ENCODE results near the gene BCL2L15. TPM values are rescaled to one million over a fixed set of nuclear protein-coding genes. Genes with fewer than 3 reads are reported as not detected.

BCL2L15 gene
- total and polyA plus RNA-seq, 10 of the 15 experiments (the other 5 are each of a cell fraction or from before 2014, with no cell fraction given) = 0.42 to 1.2 (median 0.59) TPM

- no peak for ATAC-seq
- 97% methylated on average over 2 of the region's 2 CpGs for WGBS (ENCODE audit: insufficient coverage, insufficient replicate concordance, low lambda C conversion rate, missing lambda C conversion rate)
- TF ChIP-seq SMARCA5 (IDR thresholded peaks at IDR 0.05) (no peak), E2F8 (IDR thresholded peaks at IDR 0.05; ENCODE audit: low read depth, partially characterized antibody) (no peak), RELA (IDR thresholded peaks at IDR 0.05; ENCODE audit: borderline replicate concordance, partially characterized antibody) (no peak), TARDBP (IDR thresholded peaks at IDR 0.05; ENCODE audit: borderline replicate concordance) (no peak), ZNF24 (IDR thresholded peaks at IDR 0.05) (no peak)
- H3K4me2 ChIP-seq (ENCODE audit: control insufficient read depth, insufficient read depth) = no peak overlapping the region
- CTCF ChIA-PET = interaction anchor here (0.6 to 6.9 kb wide), 11 partner anchors 9 to 47 kb away, joined by 3 to 56 read pairs (median 4); partner anchors contain the start of genes AP4B1 and HIPK1
- no peaks in the 10 kb centered on the region for H3K9me3 ChIP-seq (replicated peaks; ENCODE audit: control insufficient read depth, insufficient read depth, low read length)
- peaks cover 28% of the 10 kb centered on the region for H3K4me1 ChIP-seq (ENCODE audit: control insufficient read depth, insufficient read depth, low read length)
- peak overlapping the region; percentile 86 for H2AFZ ChIP-seq (ENCODE audit: control insufficient read depth, low read depth, low read length)
- no peaks in the 10 kb centered on the region for H3K79me2 ChIP-seq (ENCODE audit: control insufficient read depth, insufficient read depth, low read length)
- POLR2A ChIA-PET = interaction anchor here (1.3 to 10.4 kb wide), 7 partner anchors 8 to 47 kb away, joined by 4 to 111 read pairs (median 9); partner anchors contain the start of gene HIPK1
- intact Hi-C loops (cut with micrococcal nuclease; ENCODE audit: unreplicated experiment) (no loop called here), in situ Hi-C loops (cut with MboI) (no loop called here)
- H3K9ac ChIP-seq (ENCODE audit: control insufficient read depth, insufficient read depth, low read length) = peak overlapping the region; percentile 40; the same call in 1 of the 2 replicates
- no peak for DNase-seq (ENCODE audit: low read depth, low spot score)
- BruUV-seq (replicated peaks) = no TSS peak
- no peak overlapping the region for H3K4me3 ChIP-seq
- no peaks in the 10 kb centered on the region for H3K36me3 ChIP-seq (ENCODE audit: control insufficient read depth in 2 of 2, insufficient read depth in 2 of 2, low read length in 1 of 2)
- H3K27ac ChIP-seq (ENCODE audit: control insufficient read depth, insufficient read depth) = peak overlapping the region; percentile 40
- RAD21 ChIA-PET (ENCODE audit: unreplicated experiment) = interaction anchor here (0.8 to 9.7 kb wide), 10 partner anchors 8 to 80 kb away, joined by 3 to 189 read pairs (median 7); partner anchors contain the start of genes AP4B1, DCLRE1B and HIPK1
- SMC1A ChIA-PET (ENCODE audit: uncharacterized antibody, unreplicated experiment) = interaction anchor here (1.1 to 15.2 kb wide), 8 partner anchors 8 to 65 kb away, joined by 3 to 396 read pairs (median 10); partner anchors contain the start of genes AP4B1 and DCLRE1B
- FAIRE-seq = no peak
- no peaks in the 10 kb centered on the region for H3K27me3 ChIP-seq (replicated peaks in 1 of 2; ENCODE audit: control insufficient read depth in 2 of 2, insufficient read depth in 2 of 2, low read length in 1 of 2)
- H4K20me1 ChIP-seq (ENCODE audit: control insufficient read depth, insufficient read depth) = no peaks in the 10 kb centered on the region
These were observed 5.7 kb downstream of the BCL2L15 start for GRCh38 chr1:113881661-113882060.

Data from GM12878 (cell line).